ENCODE results near the gene PIGS. TPM values are rescaled to one million over a fixed set of nuclear protein-coding genes. Genes with fewer than 3 reads are reported as not detected.
A peak's percentile ranks its signal among the peaks of the same experiment; 100 is the strongest.

The PIGS gene
- total RNA-seq, 8 experiments from 2014 or later = 39.0 to 56.7 (median 49.2) TPM

- WGBS, 10 experiments = 80 to 100% (median 93%) methylated on average over 1 to 3 of the region's 3 CpGs; no CpG with 5 or more reads in 3 of the 10 experiments
- in situ Hi-C loops (cut with MboI; ENCODE audit: low pct_unique_long_range_greater_than_20kb in 2 of 9, low sequenced_read_pairs in 9 of 9, unreplicated experiment in 9 of 9) = no loop called here
- no peak for ATAC-seq (replicated peaks in 6 of 8)
- H3K4me1 ChIP-seq (replicated peaks in 1 of 2) = peaks cover 13 to 20% of the 10 kb centered on the region in 2 donors
- H3K27ac ChIP-seq = no peak overlapping the region
- no peak overlapping the region for H3K4me3 ChIP-seq
Observed at GRCh38 chr17:28555022-28555421, 16.3 kb downstream of the PIGS start.

GRCh38 chr17:28554565-28554964, 16.8 kb downstream of the PIGS start:
- H3K4me3 ChIP-seq = no peak overlapping the region
- H3K27ac ChIP-seq = no peak overlapping the region
- WGBS, 10 experiments = 60 to 100% (median 87%) methylated on average over 1 to 2 of the region's 6 CpGs; no CpG with 5 or more reads in 4 of the 10 experiments
- H3K4me1 ChIP-seq (replicated peaks in 1 of 2) = peaks cover 13 to 25% of the 10 kb centered on the region in 2 donors
- in situ Hi-C loops (cut with MboI; ENCODE audit: low pct_unique_long_range_greater_than_20kb in 2 of 9, low sequenced_read_pairs in 9 of 9, unreplicated experiment in 9 of 9) = no loop called here
- no peak for ATAC-seq (replicated peaks in 6 of 8)

- Histone ChIP-seq H3K27ac (no peak overlapping the region), H3K4me1 (replicated peaks in 1 of 2) (peaks cover 13 to 26% of the 10 kb centered on the region in 2 donors), H3K4me3 (peak overlapping the region; percentile 61 to 99 (median 85))
- WGBS, 10 experiments = 50 to 100% (median 74%) methylated on average over 1 to 5 of the region's 5 CpGs
- in situ Hi-C loops (cut with MboI; ENCODE audit: low pct_unique_long_range_greater_than_20kb in 2 of 9, low sequenced_read_pairs in 9 of 9, unreplicated experiment in 9 of 9) = no loop called here
- no peak for ATAC-seq (replicated peaks in 6 of 8)
Observed at GRCh38 chr17:28553000-28553505, 18.3 kb downstream of the PIGS start.

- peak; percentile 81 to 94 (median 90) for ATAC-seq (replicated peaks in 6 of 8)
- peak within 1 kb of the TSS; percentile 61 to 99 (median 85) for H3K4me3 ChIP-seq
- in situ Hi-C loops (cut with MboI; ENCODE audit: low pct_unique_long_range_greater_than_20kb in 2 of 9, low sequenced_read_pairs in 9 of 9, unreplicated experiment in 9 of 9) = no loop called here
- H3K27ac ChIP-seq = peak within 1 kb of the TSS; percentile 66 to 87
- peaks cover 13 to 26% of the 10 kb centered on the region in 2 donors for H3K4me1 ChIP-seq (replicated peaks in 1 of 2)
- WGBS, 10 experiments = 0% methylated on average over 1 to 2 of the region's 67 CpGs; no CpG with 5 or more reads in 8 of the 10 experiments
Observed at GRCh38 chr17:28552176-28552999, 18.9 kb downstream of the PIGS start, which contains the start of gene UNC119. UNC119 (minus strand) TSS chr17:28552624; CDS start chr17:28552557, 67 bp downstream.

GRCh38 chr17:28551421-28552175, 19.7 kb downstream of the PIGS start:
- Histone ChIP-seq H3K27ac (peak overlapping the region; percentile 66 to 87), H3K4me1 (replicated peaks in 1 of 2) (peaks cover 13 to 26% of the 10 kb centered on the region in 2 donors), H3K4me3 (peak overlapping the region; percentile 61 to 99 (median 85))
- ATAC-seq (replicated peaks in 6 of 8) = peak; percentile 6 to 38 (median 28)
- in situ Hi-C loops (cut with MboI; ENCODE audit: low pct_unique_long_range_greater_than_20kb in 2 of 9, low sequenced_read_pairs in 9 of 9, unreplicated experiment in 9 of 9) = no loop called here
- WGBS, 10 experiments = 0 to 100% (median 29%) methylated on average over 1 to 7 of the region's 10 CpGs; no CpG with 5 or more reads in 4 of the 10 experiments

GRCh38 chr17:28550858-28551257, 20.5 kb downstream of the PIGS start:
- in situ Hi-C loops (cut with MboI; ENCODE audit: low pct_unique_long_range_greater_than_20kb in 2 of 9, low sequenced_read_pairs in 9 of 9, unreplicated experiment in 9 of 9) = no loop called here
- ATAC-seq (replicated peaks in 6 of 8) = no peak
- 80% methylated on average over 1 of the region's 1 CpG; no CpG with 5 or more reads in 9 of the 10 experiments for WGBS, 10 experiments
- H3K4me1 ChIP-seq (replicated peaks in 1 of 2) = peaks cover 14 to 26% of the 10 kb centered on the region in 2 donors
- no peak overlapping the region for H3K4me3 ChIP-seq
- H3K27ac ChIP-seq = no peak overlapping the region

GRCh38 chr17:28549236-28550132, 21.8 kb downstream of the PIGS start:
- in situ Hi-C loops (cut with MboI; ENCODE audit: low pct_unique_long_range_greater_than_20kb in 2 of 9, low sequenced_read_pairs in 9 of 9, unreplicated experiment in 9 of 9) = loop anchor here in 1 of 9 experiments (10.0 kb wide), 1 partner anchor 55 kb away; no protein-coding TSS in a partner anchor
- WGBS, 10 experiments = 40 to 100% (median 83%) methylated on average over 1 to 2 of the region's 3 CpGs; no CpG with 5 or more reads in 3 of the 10 experiments
- no peak overlapping the region for H3K27ac ChIP-seq
- no peak overlapping the region for H3K4me3 ChIP-seq
- no peak for ATAC-seq (replicated peaks in 6 of 8)
- H3K4me1 ChIP-seq (replicated peaks in 1 of 2) = peaks cover 15 to 26% of the 10 kb centered on the region in 2 donors

GRCh38 chr17:28548417-28549130, 22.8 kb downstream of the PIGS start:
- 50 to 100% (median 100%) methylated on average over 2 of the region's 6 CpGs; no CpG with 5 or more reads in 7 of the 10 experiments for WGBS, 10 experiments
- in situ Hi-C loops (cut with MboI; ENCODE audit: low pct_unique_long_range_greater_than_20kb in 2 of 9, low sequenced_read_pairs in 9 of 9, unreplicated experiment in 9 of 9) = loop anchor here in 1 of 9 experiments (10.0 kb wide), 1 partner anchor 54 kb away; no protein-coding TSS in a partner anchor
- Histone ChIP-seq H3K4me1 (replicated peaks in 1 of 2) (peaks cover 15 to 26% of the 10 kb centered on the region in 2 donors), H3K27ac (no peak overlapping the region), H3K4me3 (no peak overlapping the region)
- ATAC-seq (replicated peaks in 6 of 8) = no peak

- 26 to 100% (median 93%) methylated on average over 3 to 7 of the region's 26 CpGs; no CpG with 5 or more reads in 4 of the 10 experiments for WGBS, 10 experiments
- no peak overlapping the region for H3K4me3 ChIP-seq
- peak in 4 of 8 experiments; percentile 19 to 68 (median 57) for ATAC-seq (replicated peaks in 6 of 8)
- peaks cover 15 to 23% of the 10 kb centered on the region in 2 donors for H3K4me1 ChIP-seq (replicated peaks in 1 of 2)
- H3K27ac ChIP-seq = no peak overlapping the region
- in situ Hi-C loops (cut with MboI; ENCODE audit: low pct_unique_long_range_greater_than_20kb in 2 of 9, low sequenced_read_pairs in 9 of 9, unreplicated experiment in 9 of 9) = loop anchor here in 1 of 9 experiments (10.0 kb wide), 1 partner anchor 53 kb away; no protein-coding TSS in a partner anchor
Observed at GRCh38 chr17:28547623-28548416, 23.5 kb downstream of the PIGS start.

GRCh38 chr17:28547096-28547622, 24.2 kb downstream of the PIGS start:
- in situ Hi-C loops (cut with MboI; ENCODE audit: low pct_unique_long_range_greater_than_20kb in 2 of 9, low sequenced_read_pairs in 9 of 9, unreplicated experiment in 9 of 9) = loop anchor here in 1 of 9 experiments (10.0 kb wide), 1 partner anchor 52 kb away; no protein-coding TSS in a partner anchor
- H3K4me3 ChIP-seq = no peak overlapping the region
- WGBS, 10 experiments = 64 to 100% (median 100%) methylated on average over 1 to 6 of the region's 14 CpGs; no CpG with 5 or more reads in 7 of the 10 experiments
- H3K27ac ChIP-seq = no peak overlapping the region
- H3K4me1 ChIP-seq (replicated peaks in 1 of 2) = peaks cover 15 to 22% of the 10 kb centered on the region in 2 donors
- no peak for ATAC-seq (replicated peaks in 6 of 8)

All from motor neuron (in vitro differentiated cells).